Measurements from ENCODE around the gene VSIG4. TPM values are rescaled to one million over a fixed set of nuclear protein-coding genes. Genes with fewer than 3 reads are reported as not detected.

VSIG4 gene
- total RNA-seq, 1 donor from 2014 or later: not detected

- Mint-ChIP-seq H3K36me3 (ENCODE audit: low read depth) (peaks cover 3% of the 10 kb centered on the region), H3K27ac (no peak overlapping the region), H3K9me3 (peaks cover 4% of the 10 kb centered on the region), H3K27me3 (ENCODE audit: low read depth) (no peaks in the 10 kb centered on the region), H3K4me1 (ENCODE audit: low read depth) (peaks cover 28% of the 10 kb centered on the region), H3K4me3 (ENCODE audit: low read depth) (no peak overlapping the region)
- DNase-seq (ENCODE audit: low spot score): no peak
- intact Hi-C loops (cut with micrococcal nuclease): loop anchor here (10.0 kb wide), 1 partner anchor 49 kb away; no protein-coding TSS in a partner anchor
Observed at GRCh38 chrX:66043584-66043983, 3.7 kb upstream of the VSIG4 start.

GRCh38 chrX:66042307-66043077 is 2.6 kb upstream of the VSIG4 start:
- H3K9me3 Mint-ChIP-seq: peaks cover 4% of the 10 kb centered on the region
- no peaks in the 10 kb centered on the region for H3K27me3 Mint-ChIP-seq (ENCODE audit: low read depth)
- H3K36me3 Mint-ChIP-seq (ENCODE audit: low read depth): peaks cover 3% of the 10 kb centered on the region
- H3K4me1 Mint-ChIP-seq (ENCODE audit: low read depth): peaks cover 23% of the 10 kb centered on the region
- H3K4me3 Mint-ChIP-seq (ENCODE audit: low read depth): no peak overlapping the region
- no peak for DNase-seq (ENCODE audit: low spot score)
- intact Hi-C loops (cut with micrococcal nuclease): loop anchor here (10.0 kb wide), 1 partner anchor 48 kb away; no protein-coding TSS in a partner anchor
- H3K27ac Mint-ChIP-seq: no peak overlapping the region

GRCh38 chrX:66038115-66038514 is 1.8 kb downstream of the VSIG4 start:
- Mint-ChIP-seq H3K4me3 (ENCODE audit: low read depth) (no peak overlapping the region), H3K27me3 (ENCODE audit: low read depth) (no peaks in the 10 kb centered on the region), H3K36me3 (ENCODE audit: low read depth) (no peaks in the 10 kb centered on the region), H3K4me1 (ENCODE audit: low read depth) (no peaks in the 10 kb centered on the region), H3K27ac (no peak overlapping the region), H3K9me3 (no peaks in the 10 kb centered on the region)
- intact Hi-C loops (cut with micrococcal nuclease): loop anchor here (10.0 kb wide), 2 partner anchors 167 to 667 kb away; no protein-coding TSS in a partner anchor
- no peak for DNase-seq (ENCODE audit: low spot score)

- H3K27me3 Mint-ChIP-seq (ENCODE audit: low read depth): no peaks in the 10 kb centered on the region
- H3K4me1 Mint-ChIP-seq (ENCODE audit: low read depth): peaks cover 2% of the 10 kb centered on the region
- no peak overlapping the region for H3K4me3 Mint-ChIP-seq (ENCODE audit: low read depth)
- intact Hi-C loops (cut with micrococcal nuclease): loop anchor here (10.0 kb wide), 2 partner anchors 169 to 669 kb away; no protein-coding TSS in a partner anchor
- no peaks in the 10 kb centered on the region for H3K9me3 Mint-ChIP-seq
- no peak overlapping the region for H3K27ac Mint-ChIP-seq
- no peaks in the 10 kb centered on the region for H3K36me3 Mint-ChIP-seq (ENCODE audit: low read depth)
- no peak for DNase-seq (ENCODE audit: low spot score)
Observed at GRCh38 chrX:66036231-66036630, 3.6 kb downstream of the VSIG4 start.

- H3K36me3 Mint-ChIP-seq (ENCODE audit: low read depth): no peaks in the 10 kb centered on the region
- H3K4me1 Mint-ChIP-seq (ENCODE audit: low read depth): peaks cover 2% of the 10 kb centered on the region
- no peak overlapping the region for H3K4me3 Mint-ChIP-seq (ENCODE audit: low read depth)
- H3K9me3 Mint-ChIP-seq: no peaks in the 10 kb centered on the region
- no peak for DNase-seq (ENCODE audit: low spot score)
- intact Hi-C loops (cut with micrococcal nuclease): loop anchor here (2.0 to 10.0 kb wide), 3 partner anchors 19 to 669 kb away; no protein-coding TSS in a partner anchor
- H3K27ac Mint-ChIP-seq: no peak overlapping the region
- no peaks in the 10 kb centered on the region for H3K27me3 Mint-ChIP-seq (ENCODE audit: low read depth)
Observed at GRCh38 chrX:66035667-66036066, 4.2 kb downstream of the VSIG4 start.

- intact Hi-C loops (cut with micrococcal nuclease): loop anchor here (10.0 kb wide), 2 partner anchors 174 to 674 kb away; no protein-coding TSS in a partner anchor
- Mint-ChIP-seq H3K27ac (no peak overlapping the region), H3K4me3 (ENCODE audit: low read depth) (no peak overlapping the region), H3K9me3 (no peaks in the 10 kb centered on the region), H3K36me3 (ENCODE audit: low read depth) (no peaks in the 10 kb centered on the region), H3K4me1 (ENCODE audit: low read depth) (peaks cover 4% of the 10 kb centered on the region), H3K27me3 (ENCODE audit: low read depth) (no peaks in the 10 kb centered on the region)
- no peak for DNase-seq (ENCODE audit: low spot score)
Observed at GRCh38 chrX:66030505-66031317, 9.2 kb downstream of the VSIG4 start.

- no peaks in the 10 kb centered on the region for H3K27me3 Mint-ChIP-seq (ENCODE audit: low read depth)
- DNase-seq (ENCODE audit: low spot score): no peak
- H3K9me3 Mint-ChIP-seq: no peaks in the 10 kb centered on the region
- H3K36me3 Mint-ChIP-seq (ENCODE audit: low read depth): no peaks in the 10 kb centered on the region
- H3K4me3 Mint-ChIP-seq (ENCODE audit: low read depth): no peak overlapping the region
- intact Hi-C loops (cut with micrococcal nuclease): no loop called here
- no peak overlapping the region for H3K27ac Mint-ChIP-seq
- peaks cover 7% of the 10 kb centered on the region for H3K4me1 Mint-ChIP-seq (ENCODE audit: low read depth)
Observed at GRCh38 chrX:66028936-66029335, 10.9 kb downstream of the VSIG4 start.

GRCh38 chrX:66024570-66024969 is 15.3 kb downstream of the VSIG4 start:
- H3K36me3 Mint-ChIP-seq (ENCODE audit: low read depth): peaks cover 8% of the 10 kb centered on the region
- H3K4me1 Mint-ChIP-seq (ENCODE audit: low read depth): peaks cover 29% of the 10 kb centered on the region
- intact Hi-C loops (cut with micrococcal nuclease): no loop called here
- no peaks in the 10 kb centered on the region for H3K27me3 Mint-ChIP-seq (ENCODE audit: low read depth)
- no peaks in the 10 kb centered on the region for H3K9me3 Mint-ChIP-seq
- H3K4me3 Mint-ChIP-seq (ENCODE audit: low read depth): no peak overlapping the region
- no peak for DNase-seq (ENCODE audit: low spot score)
- H3K27ac Mint-ChIP-seq: no peak overlapping the region

GRCh38 chrX:66024092-66024467 is 15.8 kb downstream of the VSIG4 start:
- no peak overlapping the region for H3K4me3 Mint-ChIP-seq (ENCODE audit: low read depth)
- peaks cover 11% of the 10 kb centered on the region for H3K36me3 Mint-ChIP-seq (ENCODE audit: low read depth)
- no peaks in the 10 kb centered on the region for H3K27me3 Mint-ChIP-seq (ENCODE audit: low read depth)
- H3K27ac Mint-ChIP-seq: no peak overlapping the region
- no peaks in the 10 kb centered on the region for H3K9me3 Mint-ChIP-seq
- no peak for DNase-seq (ENCODE audit: low spot score)
- intact Hi-C loops (cut with micrococcal nuclease): no loop called here
- H3K4me1 Mint-ChIP-seq (ENCODE audit: low read depth): peaks cover 34% of the 10 kb centered on the region

GRCh38 chrX:66023385-66024091 is 16.3 kb downstream of the VSIG4 start:
- DNase-seq (ENCODE audit: low spot score): no peak
- Mint-ChIP-seq H3K27me3 (ENCODE audit: low read depth) (no peaks in the 10 kb centered on the region), H3K9me3 (no peaks in the 10 kb centered on the region), H3K36me3 (ENCODE audit: low read depth) (peaks cover 14% of the 10 kb centered on the region), H3K4me3 (ENCODE audit: low read depth) (no peak overlapping the region), H3K27ac (no peak overlapping the region), H3K4me1 (ENCODE audit: low read depth) (peaks cover 37% of the 10 kb centered on the region)
- intact Hi-C loops (cut with micrococcal nuclease): no loop called here

- peaks cover 42% of the 10 kb centered on the region for H3K4me1 Mint-ChIP-seq (ENCODE audit: low read depth)
- intact Hi-C loops (cut with micrococcal nuclease): no loop called here
- H3K27me3 Mint-ChIP-seq (ENCODE audit: low read depth): no peaks in the 10 kb centered on the region
- H3K9me3 Mint-ChIP-seq: no peaks in the 10 kb centered on the region
- peaks cover 14% of the 10 kb centered on the region for H3K36me3 Mint-ChIP-seq (ENCODE audit: low read depth)
- H3K4me3 Mint-ChIP-seq (ENCODE audit: low read depth): no peak overlapping the region
- no peak for DNase-seq (ENCODE audit: low spot score)
- H3K27ac Mint-ChIP-seq: no peak overlapping the region
Observed at GRCh38 chrX:66022632-66023384, 17.1 kb downstream of the VSIG4 start.
